Activated CD4-positive, alpha-beta T cell treated with anti-CD3 and anti-CD28 coated beads, Interleukin-10, Interleukin-2, amounts not matched to agents 100 ng/mL and 50 ng/mL, durations not matched to agents 16 hours and 8 hours (primary cell): Measurements from ENCODE around the gene KCNS3.

ENCODE experiments used
- DNase-seq: peaks from one replicate; pipeline ENCODE4 v3.0.0-alpha.2; 2020

Gene KCNS3

DNA sequence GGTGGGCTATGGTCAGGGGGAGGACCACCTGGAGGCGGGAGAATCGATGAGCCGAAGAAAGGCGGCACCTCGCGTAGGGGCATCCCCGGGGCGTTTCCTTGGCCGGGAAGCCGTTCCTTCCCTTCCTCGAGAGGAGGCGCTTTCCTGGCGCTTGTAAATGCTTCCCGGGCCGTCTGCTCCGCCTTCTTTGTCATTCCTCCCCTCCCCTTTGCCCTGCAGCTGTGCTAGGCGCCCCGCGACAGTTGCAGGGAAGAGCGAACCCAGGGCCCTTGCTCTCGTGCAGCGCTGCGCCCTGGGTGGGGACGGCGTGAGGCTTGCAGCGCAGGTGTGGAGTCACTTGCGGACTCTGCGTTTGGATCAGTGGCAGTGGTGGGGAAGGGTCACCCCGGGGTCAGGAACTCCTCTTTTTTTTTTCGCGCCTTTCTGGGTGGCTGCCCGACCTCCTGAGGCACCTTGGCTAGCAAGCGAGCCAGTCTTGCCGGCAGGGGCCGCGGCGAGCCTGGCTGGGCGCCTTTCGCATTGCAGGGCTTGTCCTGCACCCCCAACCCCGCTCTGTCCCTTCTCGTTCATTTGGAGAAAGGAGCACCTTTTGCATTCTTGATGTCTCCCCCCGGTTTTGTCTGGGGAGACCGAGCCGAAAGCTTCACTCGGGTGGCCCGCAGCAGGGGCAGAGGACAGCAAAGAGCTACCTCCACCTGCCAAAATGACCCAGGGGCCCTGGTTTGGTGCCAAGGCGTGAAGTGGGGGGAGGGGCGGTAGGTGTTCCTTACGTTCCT, 858 bp downstream of the KCNS3 start:
- no peak for DNase-seq

DNA sequence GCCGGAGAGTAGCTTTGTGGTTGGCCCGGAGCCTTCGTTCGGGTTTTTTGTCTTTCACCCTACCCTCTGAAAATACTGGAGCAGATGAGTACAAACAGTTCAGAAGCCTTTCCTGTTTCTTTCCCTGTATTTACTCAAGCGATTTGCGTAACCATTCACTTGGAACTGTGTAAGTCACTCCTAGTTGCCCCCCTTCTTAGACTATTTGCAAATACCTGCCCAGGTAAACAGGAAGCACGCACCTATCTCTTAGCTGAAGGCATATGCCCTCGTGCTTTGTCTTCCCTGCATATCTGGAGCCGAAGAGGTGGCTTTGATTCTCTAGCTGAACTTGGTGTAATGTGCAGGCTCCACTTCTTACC, 1.4 kb downstream of the KCNS3 start:
- no peak for DNase-seq

DNA sequence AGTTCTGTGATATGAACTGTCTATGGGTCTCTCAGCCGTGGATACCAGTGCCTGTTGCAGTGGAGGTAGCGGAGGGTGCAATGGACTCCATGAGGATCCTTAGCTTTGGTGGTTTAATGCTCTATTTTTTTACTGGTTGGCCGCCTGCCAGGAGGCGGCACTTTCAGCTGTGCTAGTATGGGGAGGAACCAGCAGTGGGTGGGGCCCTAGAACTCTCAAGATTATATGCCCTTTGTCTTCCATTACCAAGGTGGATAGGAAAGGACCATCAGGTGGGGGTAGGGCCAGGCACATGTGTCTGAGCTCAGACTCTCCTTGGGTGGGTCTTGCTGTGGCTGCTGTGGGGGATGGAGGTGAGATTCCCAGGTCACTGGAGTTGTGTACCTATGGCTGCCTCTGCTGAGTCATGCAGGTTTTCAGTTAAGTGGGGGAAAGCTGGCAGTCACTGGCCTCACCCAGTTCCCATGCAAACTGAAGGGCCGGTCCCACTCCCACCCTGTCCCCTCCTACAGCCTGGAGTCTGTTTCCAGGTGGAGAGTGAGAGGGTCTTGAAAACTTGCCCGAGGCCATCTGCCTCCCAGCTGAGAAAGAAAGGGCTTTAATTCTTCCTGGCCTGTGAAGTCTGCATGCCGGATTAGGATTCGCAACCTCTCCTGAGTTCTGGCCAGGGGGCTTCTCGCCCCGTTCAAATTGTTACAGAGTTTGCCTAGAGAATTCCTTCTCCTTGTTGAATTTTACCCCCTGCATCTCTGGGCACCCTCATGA, 14.5 kb downstream of the KCNS3 start:
- no peak for DNase-seq

DNA sequence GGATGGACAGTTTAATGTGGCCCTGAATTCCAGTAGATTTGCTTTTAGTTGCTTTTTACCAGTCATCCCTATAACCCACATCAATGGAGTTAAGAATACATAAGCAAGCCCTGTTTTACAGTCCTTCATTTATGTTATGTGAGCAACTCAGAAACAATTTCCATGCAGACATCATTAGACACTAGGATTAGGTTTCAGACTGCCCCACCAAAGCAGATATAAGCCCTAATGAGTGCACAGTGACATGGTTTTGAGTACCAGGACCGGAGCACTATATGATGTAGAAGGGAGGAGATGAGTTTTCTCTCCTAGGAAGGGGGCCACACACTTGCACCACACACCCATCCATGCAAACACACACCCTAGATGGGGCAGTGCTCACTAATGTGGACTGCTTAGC, 15.5 kb downstream of the KCNS3 start:
- no peak for DNase-seq

DNA sequence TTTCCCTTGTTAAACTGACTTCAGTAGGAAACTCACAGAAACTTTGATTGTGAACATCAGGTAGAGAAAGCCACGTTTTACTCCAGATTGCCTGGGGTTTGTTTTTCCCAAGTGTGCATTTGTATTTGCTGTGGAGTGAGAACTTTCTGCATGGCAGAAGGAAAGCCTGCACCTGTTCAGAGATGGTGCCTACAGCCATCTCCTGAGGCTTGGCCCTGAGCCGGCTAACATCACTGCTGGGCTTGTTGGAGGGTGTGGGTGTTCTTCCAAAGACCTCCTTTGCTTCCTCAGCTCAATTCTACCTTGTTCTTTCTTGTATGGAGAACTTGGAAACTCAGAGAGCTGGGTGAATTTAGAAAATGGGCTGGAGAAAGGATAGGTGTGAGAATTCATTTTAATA, 16.1 kb downstream of the KCNS3 start:
- DNase-seq: no peak

DNA sequence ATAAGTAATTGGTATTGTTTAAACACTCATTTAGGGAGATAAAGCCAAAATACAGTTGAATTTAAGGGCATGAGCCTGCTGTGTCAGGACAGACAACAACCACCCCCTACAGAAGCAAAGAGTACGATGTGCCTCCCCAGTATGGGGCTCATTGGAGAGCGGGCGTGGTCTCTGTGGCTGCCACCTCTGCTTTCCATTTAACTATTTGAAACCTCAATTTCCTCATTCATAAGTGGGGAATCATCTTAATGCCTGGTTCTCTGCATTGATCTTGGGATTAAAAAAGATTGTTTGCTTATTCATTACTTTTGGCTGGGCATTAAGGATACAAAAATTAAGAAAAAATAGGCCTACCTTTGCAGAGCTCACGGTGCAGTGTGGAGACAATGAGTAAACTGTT, 21.4 kb downstream of the KCNS3 start:
- DNase-seq: no peak

DNA sequence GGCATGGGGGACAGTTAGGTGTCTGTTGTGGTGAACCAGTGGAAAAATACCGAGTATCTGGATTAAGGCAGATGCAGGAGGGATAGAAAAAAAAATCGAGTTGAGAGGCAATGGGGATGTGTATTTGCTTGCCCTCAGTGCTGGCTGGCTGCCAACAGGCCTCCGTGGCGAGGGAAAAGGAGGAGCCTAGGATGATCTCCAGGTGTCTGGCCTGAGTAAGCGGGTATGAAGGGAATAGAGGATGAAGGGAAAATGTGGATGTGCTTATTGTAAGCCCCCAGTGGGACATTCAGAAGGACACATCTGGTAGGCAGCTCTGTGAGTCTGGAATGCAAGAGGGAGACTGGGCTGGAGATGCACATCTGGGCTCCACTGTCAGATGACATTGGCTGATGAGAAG, 22.8 kb downstream of the KCNS3 start:
- DNase-seq: no peak

DNA sequence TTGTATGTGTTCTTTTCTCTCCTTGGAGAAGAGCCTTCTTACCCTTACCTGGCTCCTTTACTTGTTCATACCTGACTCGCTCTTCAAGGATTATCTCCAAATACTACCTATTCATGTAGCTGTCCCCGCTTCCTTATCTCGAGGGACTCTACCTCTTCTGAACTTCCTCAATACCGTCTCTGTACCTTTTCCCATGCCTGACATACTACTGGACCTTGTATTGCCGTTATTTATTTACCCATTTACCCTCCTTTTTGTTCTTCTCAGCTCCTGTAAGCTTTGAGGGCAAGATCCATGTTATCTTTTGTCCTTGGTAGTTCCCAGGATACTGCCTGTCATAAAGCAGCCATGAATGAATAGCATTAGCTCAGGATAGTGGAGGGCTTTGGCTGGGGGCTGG, 32.5 kb downstream of the KCNS3 start:
- no peak for DNase-seq

DNA sequence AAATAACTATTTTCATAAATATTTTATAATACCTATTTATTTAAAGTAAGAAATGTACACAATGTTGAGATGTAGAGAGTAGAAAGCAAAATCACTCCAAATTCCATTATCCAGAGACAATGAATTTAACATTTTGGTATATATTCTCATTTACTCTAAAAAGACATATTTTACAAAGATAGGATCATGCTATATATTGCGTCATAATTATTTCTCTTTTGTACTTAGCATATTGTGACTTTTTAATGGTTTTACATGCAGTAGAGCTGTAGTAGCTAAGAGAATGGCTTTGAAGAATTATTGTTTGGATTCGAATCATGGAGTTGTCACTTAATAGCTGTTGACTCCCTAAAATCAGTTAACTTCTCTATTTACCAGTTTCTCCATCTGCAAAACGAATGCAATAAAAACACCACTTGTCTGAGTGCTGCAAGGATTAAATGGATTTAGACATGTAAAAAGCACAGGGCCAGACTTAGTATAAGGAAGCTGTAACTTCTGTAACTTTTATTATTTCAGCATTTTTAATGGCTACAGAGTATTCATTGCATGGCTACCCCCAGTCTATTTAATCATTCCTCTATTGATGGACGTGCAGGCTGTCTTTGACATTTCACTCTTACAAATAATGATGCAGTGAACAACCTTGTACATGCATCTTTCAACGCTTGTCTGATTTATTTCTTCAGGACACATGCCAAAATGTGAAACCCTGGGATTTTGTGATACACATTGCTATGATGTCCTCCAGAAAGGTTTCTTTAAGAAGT, 33.2 kb downstream of the KCNS3 start:
- DNase-seq: no peak

DNA sequence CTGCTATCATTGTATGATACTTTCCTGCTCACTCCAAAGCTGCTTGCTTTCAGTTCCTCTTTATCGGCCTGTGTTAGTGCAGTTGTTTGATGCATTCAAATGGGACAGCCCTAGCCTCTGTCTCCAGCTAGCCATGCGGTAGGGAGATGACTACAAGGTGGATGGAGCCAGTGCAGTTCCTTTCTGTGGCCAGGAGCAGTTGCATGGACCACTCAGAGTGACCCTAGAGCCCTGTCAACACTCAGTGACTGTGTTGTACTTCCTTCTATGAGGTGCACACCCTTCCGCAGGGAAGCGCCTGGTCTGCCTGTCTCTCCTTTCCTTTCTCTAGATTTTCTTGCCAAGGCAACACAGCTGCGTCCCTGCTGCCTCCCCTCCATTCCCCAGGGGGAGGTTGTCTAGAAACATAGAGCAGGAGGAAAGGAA, 33.8 kb downstream of the KCNS3 start:
- DNase-seq: no peak

DNA sequence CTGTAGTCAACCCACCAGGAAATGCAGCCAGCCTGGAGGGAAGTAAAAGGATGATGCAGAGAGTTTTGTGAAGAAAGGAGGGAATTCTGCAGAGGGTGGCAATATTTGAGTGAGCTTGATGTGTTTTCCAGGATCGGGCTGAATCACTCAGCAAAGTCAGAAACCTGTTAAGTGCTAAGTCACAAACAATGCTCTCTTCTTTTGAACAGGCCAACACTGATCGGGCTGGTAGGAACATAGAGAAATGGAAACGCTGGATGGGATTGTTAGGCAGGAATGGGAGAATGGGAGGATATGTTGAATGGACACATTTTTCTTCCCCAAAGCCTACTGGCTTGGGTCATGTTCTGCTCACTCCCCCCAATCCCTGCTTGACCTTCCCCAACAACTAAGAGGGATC, 36.6 kb downstream of the KCNS3 start:
- no peak for DNase-seq

DNA sequence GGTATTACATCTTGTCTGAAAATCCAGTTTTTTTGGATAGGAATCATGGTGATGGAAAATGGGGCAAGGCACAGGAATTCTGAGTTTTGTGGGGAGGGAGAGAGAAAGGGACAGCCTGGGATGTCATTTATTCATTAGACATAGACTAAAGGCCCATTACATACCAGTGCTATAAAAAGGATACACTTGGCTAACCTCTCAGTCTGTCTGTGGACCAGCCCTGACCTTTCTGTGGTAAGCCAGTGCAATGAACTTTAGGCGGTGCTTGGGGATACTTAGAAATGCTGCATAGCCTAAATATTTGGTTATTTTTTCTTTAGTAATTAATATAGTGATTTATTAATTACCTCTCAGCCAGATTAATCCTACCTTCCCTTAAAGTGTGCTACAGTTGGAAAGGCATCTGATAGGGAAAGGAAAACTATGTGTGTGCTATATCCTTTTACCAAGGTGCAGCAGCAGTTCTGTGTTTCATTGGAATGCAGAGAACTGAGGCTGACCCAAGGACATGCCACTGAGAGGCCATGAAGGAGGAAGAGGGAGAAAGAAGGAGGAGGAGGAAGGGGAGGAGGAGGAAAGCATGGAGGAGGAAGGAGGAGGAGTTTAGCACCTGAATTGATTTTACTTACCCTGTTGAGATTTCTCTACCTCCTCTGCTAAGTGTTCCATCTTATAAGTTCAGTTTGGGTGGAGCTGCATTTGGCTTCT, 37.5 kb downstream of the KCNS3 start:
- no peak for DNase-seq

DNA sequence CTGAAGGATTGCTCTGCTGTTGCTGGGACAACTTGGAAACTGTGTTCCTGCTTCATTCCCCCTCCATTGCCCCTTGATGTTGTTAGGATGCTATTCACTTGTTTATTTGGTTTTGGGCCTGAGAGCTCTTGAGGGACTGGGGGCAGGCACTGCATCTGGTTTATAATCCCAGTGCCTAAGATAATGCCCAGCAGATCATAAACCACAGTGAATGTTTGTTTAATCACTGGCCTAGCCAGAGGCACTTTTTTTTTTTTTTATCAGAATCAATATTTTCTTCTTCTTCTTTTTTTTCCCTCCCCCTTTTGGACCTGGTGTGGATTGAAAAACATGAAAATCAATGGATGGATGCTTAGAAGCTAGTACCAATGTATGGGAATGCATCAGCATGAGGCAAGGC, 38.1 kb downstream of the KCNS3 start:
- no peak for DNase-seq

DNA sequence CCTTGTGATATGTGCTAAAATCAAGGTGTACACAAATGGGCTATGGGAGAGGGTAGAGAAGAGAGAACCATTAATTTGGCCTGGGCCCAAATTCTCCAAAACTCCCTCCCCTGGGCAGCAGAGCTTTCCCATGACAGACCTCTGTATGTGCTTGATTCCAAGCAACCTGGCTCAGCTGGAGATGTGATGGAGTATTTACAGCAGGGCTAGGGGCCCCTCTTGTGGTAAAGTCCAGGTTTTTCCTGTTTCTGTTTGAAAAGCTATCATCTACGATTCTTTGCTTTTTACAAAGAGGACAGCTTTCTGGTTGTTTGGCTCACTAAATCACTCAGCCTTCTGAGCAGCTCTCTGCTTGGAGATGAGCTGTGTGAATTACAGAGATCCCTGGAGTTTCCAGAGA, 40.3 kb downstream of the KCNS3 start:
- DNase-seq: no peak

DNA sequence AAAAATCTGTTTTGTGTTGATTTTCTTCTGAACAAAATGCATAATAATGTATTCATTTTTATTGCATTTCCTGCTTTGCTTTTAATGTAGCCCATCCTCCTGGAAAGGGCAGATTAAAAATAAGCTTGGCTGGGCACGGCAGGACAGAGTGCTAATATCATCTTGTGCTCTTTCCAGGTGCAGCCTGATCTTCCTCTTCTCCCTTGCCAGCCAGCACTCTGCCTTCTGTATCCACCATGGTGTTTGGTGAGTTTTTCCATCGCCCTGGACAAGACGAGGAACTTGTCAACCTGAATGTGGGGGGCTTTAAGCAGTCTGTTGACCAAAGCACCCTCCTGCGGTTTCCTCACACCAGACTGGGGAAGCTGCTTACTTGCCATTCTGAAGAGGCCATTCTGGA, 52.3 kb downstream of the KCNS3 start:
- DNase-seq: no peak

DNA sequence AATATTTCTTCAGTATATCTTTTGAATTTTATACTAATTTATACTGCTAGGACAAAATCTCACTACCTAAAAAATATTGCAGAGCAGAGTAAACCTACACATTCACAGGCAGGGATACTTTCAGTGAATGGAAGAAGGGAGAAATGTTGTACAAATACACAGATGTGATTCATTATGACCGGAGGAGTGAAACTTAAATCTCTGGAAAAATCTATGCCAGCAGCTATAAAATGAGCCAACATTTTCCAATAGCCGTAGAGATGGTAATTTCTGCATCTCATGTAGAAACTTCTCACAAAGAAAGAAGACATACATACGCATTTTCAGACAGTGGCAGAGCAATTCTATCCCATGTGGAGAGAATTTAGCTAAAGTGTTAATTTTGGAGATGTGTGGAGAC, 54.8 kb downstream of the KCNS3 start:
- no peak for DNase-seq

DNA sequence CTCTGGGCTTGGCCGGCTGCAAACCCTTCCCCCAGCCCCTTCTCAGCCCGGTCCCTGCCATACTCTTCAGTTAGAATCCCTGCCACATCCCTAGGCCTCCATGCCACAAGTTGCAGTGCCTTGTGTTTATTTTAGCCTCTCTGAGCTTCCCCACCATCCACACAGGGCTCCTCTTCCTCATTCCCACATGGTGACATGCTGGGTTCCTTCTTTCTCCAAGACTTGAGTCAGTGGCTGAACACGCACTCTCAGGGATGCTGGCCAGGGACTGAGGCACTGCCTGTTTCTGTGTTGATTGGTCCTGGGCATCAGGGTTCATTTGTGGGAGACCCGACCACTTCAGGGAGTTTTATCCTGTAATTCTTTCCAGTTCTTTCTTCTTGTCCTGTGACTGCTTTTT, 56.3 kb downstream of the KCNS3 start:
- DNase-seq: no peak

DNA sequence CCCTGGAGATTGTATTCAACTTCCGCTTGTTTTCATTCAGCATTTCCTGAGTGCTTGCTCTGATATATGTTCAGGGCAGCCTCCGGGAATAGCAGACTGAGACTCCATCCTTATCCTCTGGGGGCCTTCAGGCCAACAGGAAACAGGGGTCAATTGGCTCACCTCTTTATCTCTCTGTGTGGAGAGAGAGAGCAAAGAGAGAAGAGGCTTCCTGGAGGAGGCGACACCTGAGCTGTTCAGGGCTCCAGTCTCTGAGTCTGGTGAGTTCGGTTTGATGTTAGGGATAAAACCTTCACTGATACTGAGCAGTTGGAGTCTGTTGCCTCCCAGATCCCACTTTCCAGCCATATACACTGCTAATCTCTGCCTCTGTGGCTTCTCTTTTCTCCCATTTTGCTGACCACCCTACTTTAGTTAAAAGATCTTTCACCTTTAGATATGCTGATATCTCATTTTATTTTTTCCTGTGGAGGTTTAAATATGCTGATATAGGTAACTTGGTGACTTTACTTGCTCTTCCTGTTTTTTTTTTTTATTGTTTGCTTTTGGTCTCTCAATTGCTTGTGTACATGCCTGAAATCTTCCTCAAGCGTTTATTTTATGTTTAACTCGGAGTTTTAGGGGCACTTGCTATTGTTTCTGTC, 56.9 kb downstream of the KCNS3 start:
- DNase-seq: no peak

DNA sequence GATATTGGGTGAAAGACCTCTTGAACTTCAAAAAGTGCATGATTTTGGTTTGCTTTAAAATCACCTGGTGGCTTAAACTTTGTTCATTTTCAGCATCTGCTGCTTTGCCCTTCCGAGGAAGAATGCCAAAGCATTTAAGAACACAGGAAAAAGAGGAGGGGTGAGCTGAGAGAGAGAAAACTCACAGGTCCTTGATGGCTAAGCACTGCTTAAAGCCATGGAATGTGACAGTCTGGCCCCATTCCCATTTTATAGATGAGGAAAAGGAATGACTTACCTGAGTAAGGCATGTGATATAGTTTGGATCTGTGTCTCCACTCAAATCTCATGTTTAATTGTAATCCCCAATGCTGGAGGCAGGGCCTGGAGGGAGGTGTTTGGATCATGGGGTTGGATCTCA, 58.1 kb downstream of the KCNS3 start:
- no peak for DNase-seq

DNA sequence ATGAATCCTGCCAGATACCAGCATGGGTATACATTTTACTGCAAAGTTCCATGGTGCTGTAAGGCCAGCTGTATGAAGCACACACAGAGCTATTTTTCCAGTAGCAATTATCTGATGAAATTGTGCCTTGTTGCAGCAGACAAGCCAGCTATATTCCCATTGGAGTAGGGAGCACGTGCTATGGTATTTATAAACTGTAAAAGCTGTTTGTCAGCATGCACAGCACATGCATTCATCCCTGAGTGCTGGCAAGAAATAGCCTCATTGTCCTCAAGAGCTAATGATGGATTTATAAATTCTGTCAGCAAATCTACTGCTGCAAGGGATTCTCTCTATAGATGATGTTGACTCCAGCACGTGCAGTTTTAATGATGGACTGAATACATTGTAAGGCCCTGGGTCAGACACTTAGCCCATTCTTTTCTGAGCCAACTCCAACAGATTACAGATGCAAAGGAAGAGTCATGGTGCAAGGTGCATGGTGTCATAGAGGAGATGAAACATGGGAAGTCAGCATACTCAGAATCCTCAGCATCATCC, 61.7 kb downstream of the KCNS3 start:
- DNase-seq: no peak

DNA sequence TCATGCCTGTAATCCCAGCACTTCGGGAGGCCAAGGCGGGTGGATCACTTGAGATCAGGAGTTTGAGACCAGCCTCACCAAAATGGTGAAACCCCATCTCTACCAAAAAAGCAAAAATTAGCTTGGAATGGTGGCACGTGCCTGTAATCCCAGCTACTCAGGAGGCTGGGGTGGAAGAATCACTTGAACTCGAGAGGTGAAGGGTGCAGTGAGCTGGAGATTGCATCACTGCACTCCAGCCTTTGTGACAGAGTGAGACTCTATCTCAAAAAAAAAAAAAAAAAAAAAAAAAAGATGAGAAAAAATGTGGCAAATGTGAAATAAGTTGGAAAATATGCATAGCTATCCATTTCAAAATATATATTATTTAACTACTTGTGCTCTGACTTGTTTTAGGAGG, 65.0 kb downstream of the KCNS3 start:
- DNase-seq: no peak

DNA sequence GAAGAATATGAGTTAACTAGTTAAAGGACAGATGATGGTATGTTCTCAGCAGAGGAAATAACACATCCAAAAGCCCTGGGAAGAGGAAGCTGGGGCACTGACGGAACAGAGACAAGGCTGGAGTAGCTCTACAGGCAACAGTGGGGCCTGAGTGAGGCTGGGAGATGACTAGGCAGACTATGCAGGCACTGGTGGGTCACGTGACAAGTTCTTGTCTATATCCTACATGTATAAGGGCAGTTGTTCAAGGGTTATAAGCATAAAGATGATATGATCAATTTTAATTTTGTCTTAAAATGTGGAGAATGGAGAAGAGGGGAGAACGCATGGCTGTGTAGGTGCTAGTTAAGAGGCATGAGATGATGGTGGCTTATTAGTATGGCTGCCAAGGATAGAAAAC, 68.6 kb downstream of the KCNS3 start:
- no peak for DNase-seq

DNA sequence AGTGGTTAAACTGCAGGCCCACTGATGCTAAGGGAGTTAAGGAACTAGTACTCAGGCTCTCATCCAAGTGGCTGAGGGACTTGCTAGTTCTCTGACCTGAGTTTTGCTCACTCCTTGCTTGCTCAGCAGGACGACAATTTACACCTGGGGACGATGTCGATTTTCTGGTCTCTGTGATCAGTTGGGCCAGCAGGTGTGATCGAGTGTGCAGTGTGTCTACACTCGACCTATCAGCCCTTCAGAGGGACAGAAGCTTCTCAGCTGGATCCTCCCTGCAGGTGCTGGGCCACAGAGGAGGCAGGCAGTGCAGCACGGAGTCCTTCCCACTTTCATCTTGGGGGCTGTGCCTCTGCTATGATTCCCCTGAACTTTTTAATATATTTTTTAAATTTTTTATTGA, 71.5 kb downstream of the KCNS3 start:
- DNase-seq: no peak
